IMR-90 (cell line): Measurements from ENCODE around the gene OPN4. TPM values are rescaled to one million over a fixed set of nuclear protein-coding genes. Genes with fewer than 3 reads are reported as not detected.

Experiments
- ATAC-seq: fragments of 200-7000 bp; cut with Tn5 transposase; 2 replicates; pipeline ENCODE4 v1.9.1; 2020; ENCODE audit warnings: low read depth, mild to moderate bottlenecking, moderate library complexity
- BruUV-seq: library from RNA; stranded (reverse); fragments of 400-500 nt; replicated peaks from 2 replicates; lab custom pipeline; 2021; lab: Mats Ljungman, UMichigan
- CTCF ChIA-PET: fragments of 300-600 bp; formaldehyde crosslinking; extraction: SDS; loops from one replicate; lab custom pipeline; 2021; ENCODE audit warnings: antibody characterized with exemption; lab: Yijun Ruan, JAX
- POLR2A ChIA-PET: fragments of 300-600 bp; sonication (Branson Sonifier 250); formaldehyde crosslinking; loops from one replicate; lab custom pipeline; 2022; ENCODE audit warnings: antibody characterized with exemption; ENCODE audit not compliant: unreplicated experiment; lab: Charles Lee
- DNase-seq: peaks from one replicate; pipeline ENCODE4 v3.0.0; 2013
- H2AFZ ChIP-seq: replicated peaks from 2 replicates; pipeline ENCODE3; 2013; ENCODE audit warnings: low read length, mild to moderate bottlenecking; ENCODE audit not compliant: poor library complexity
- H2AK5ac ChIP-seq: 2 replicates; pipeline ENCODE4 v1.6.1; 2013; ENCODE audit warnings: low read depth, low read length, inconsistent platforms
- H2AK9ac ChIP-seq: replicated peaks from 2 replicates; pipeline ENCODE3; 2013; ENCODE audit warnings: mild to moderate bottlenecking, low read depth, low read length, moderate library complexity; ENCODE audit not compliant: poor library complexity
- H2BK120ac ChIP-seq: 2 replicates; pipeline ENCODE4 v1.6.1; 2013; ENCODE audit warnings: low read depth, low read length, inconsistent platforms
- H2BK15ac ChIP-seq: 3 replicates; pipeline ENCODE4 v1.6.1; 2013; ENCODE audit warnings: low read depth, low read length, inconsistent platforms
- H2BK20ac ChIP-seq: 2 replicates; pipeline ENCODE4 v1.6.1; 2013; ENCODE audit warnings: low read depth, mild to moderate bottlenecking, inconsistent platforms, low read length, moderate library complexity
- H2BK5ac ChIP-seq: 2 replicates; pipeline ENCODE4 v1.6.1; 2013; ENCODE audit warnings: mild to moderate bottlenecking, low read depth, low read length, inconsistent platforms; ENCODE audit not compliant: poor library complexity, severe bottlenecking
- H3K14ac ChIP-seq: replicated peaks from 2 replicates; pipeline ENCODE4 v1.6.1; 2013; ENCODE audit warnings: low read depth, low read length, inconsistent platforms
- H3K18ac ChIP-seq: 2 replicates; pipeline ENCODE4 v1.6.1; 2013; ENCODE audit warnings: low read depth, low read length, control low read depth
- H3K23ac ChIP-seq: 2 replicates; pipeline ENCODE4 v1.6.1; 2013; ENCODE audit warnings: low read depth, low read length, inconsistent platforms
- H3K27ac ChIP-seq: 2 replicates; pipeline ENCODE4 v1.5.1; 2013; ENCODE audit warnings: mild to moderate bottlenecking, control low read depth, low read length; ENCODE audit not compliant: insufficient read depth
- H3K27me3 ChIP-seq: 2 replicates; pipeline ENCODE4 v1.6.1; 2013; ENCODE audit warnings: low read length; ENCODE audit not compliant: control insufficient read depth, insufficient read depth
- H3K36me3 ChIP-seq: 2 replicates; pipeline ENCODE4 v1.6.1; 2013; ENCODE audit warnings: low read length, mixed read lengths; ENCODE audit not compliant: control insufficient read depth, insufficient read depth
- H3K4ac ChIP-seq: 2 replicates; pipeline ENCODE4 v1.6.1; 2013; ENCODE audit warnings: low read depth, low read length, inconsistent platforms
- H3K4me1 ChIP-seq: 2 replicates; pipeline ENCODE4 v1.6.1; 2013; ENCODE audit warnings: low read length, mixed read lengths; ENCODE audit not compliant: control insufficient read depth, insufficient read depth
- H3K4me2 ChIP-seq: 2 replicates; pipeline ENCODE4 v1.6.1; 2013; ENCODE audit warnings: low read depth, mild to moderate bottlenecking, control low read depth, low read length, moderate library complexity
- H3K4me3 ChIP-seq: 2 replicates; pipeline ENCODE4 v1.5.1; 2013; ENCODE audit warnings: low read depth, mild to moderate bottlenecking, control low read depth, low read length, moderate library complexity; ENCODE audit not compliant: insufficient read depth
- H3K56ac ChIP-seq: 2 replicates; pipeline ENCODE4 v1.6.1; 2013; ENCODE audit warnings: low read length, inconsistent platforms; ENCODE audit not compliant: insufficient read depth; ENCODE audit errors: extremely low read depth
- H3K79me1 ChIP-seq, 2 experiments: 2 replicates each; pipeline ENCODE4 v1.6.1; 2013; ENCODE audit warnings: low read length in 2 of 2, inconsistent platforms in 1 of 2, low read depth in 1 of 2
- H3K9ac ChIP-seq: 2 replicates; pipeline ENCODE4 v1.6.1; 2013; ENCODE audit warnings: low read depth, low read length, control low read depth
- H3K9me1 ChIP-seq: 2 replicates; pipeline ENCODE4 v1.6.1; 2013; ENCODE audit warnings: low read length, inconsistent platforms; ENCODE audit not compliant: insufficient read depth
- H3K9me3 ChIP-seq: 2 replicates; pipeline ENCODE4 v1.6.1; 2013; ENCODE audit warnings: low read length; ENCODE audit not compliant: control insufficient read depth, insufficient read depth
- H4K20me1 ChIP-seq: 2 replicates; pipeline ENCODE4 v1.6.1; 2013; ENCODE audit warnings: low read length, inconsistent platforms; ENCODE audit not compliant: insufficient read depth
- H4K5ac ChIP-seq: 2 replicates; pipeline ENCODE4 v1.6.1; 2013; ENCODE audit warnings: mild to moderate bottlenecking, low read depth, low read length, control low read depth
- H4K8ac ChIP-seq, 2 experiments: 2 replicates each; pipeline ENCODE4 v1.6.1; 2013; ENCODE audit warnings: low read depth in 2 of 2, low read length in 2 of 2, control low read depth in 1 of 2, inconsistent platforms in 1 of 2
- H4K91ac ChIP-seq: 2 replicates; pipeline ENCODE4 v1.6.1; 2013; ENCODE audit warnings: low read depth, low read length, inconsistent platforms; ENCODE audit not compliant: insufficient read depth
- CEBPB ChIP-seq: IDR thresholded peaks from 2 replicates; pipeline ENCODE4 v1.6.1; 2012; ENCODE audit warnings: low read depth, low read length, improper control_type of control experiment
- ELK1 ChIP-seq: fragments of 150-350 bp; IDR thresholded peaks from 2 replicates; pipeline ENCODE4 v1.6.1; 2016; ENCODE audit warnings: low read depth, mild to moderate bottlenecking, low read length, moderate library complexity, borderline replicate concordance
- MAZ ChIP-seq: IDR thresholded peaks from 2 replicates; pipeline ENCODE4 v1.6.1; 2012; ENCODE audit warnings: low read depth, mild to moderate bottlenecking, low read length, improper control_type of control experiment, moderate library complexity, borderline replicate concordance
- RFX5 ChIP-seq: IDR thresholded peaks from 2 replicates; pipeline ENCODE4 v1.8.0; 2012; ENCODE audit warnings: low read depth, mild to moderate bottlenecking, low read length, moderate library complexity
- USF2 ChIP-seq: fragments of 150-350 bp; IDR thresholded peaks from 2 replicates; pipeline ENCODE4 v1.6.1; 2017; ENCODE audit warnings: mild to moderate bottlenecking, antibody characterized with exemption, low read length, low read depth
- WGBS, 2 experiments: methylation state at CpG; one replicate each; pipeline versions ENCODE4 v1.1.5 to v1.1.7; 2013; ENCODE audit warnings: missing lambda C conversion rate in 2 of 2; ENCODE audit not compliant: insufficient read length in 1 of 2; ENCODE audit errors: extremely low coverage in 2 of 2; 5-methylcytosine and 5-hydroxymethylcytosine counted together
- dilution Hi-C: fragments of 300-500 bp; cut with HindIII; formaldehyde crosslinking; loops from one replicate; pipeline ENCODE4 v1.14.3; 2018; ENCODE audit warnings: low sequenced_read_pairs; ENCODE audit not compliant: unreplicated experiment
- in situ Hi-C: fragments of 300-500 bp; cut with MboI; formaldehyde crosslinking; loops from 3 replicates; pipeline ENCODE4 v1.14.3; 2019; ENCODE audit warnings: low sequenced_read_pairs, inconsistent platforms, mixed read lengths
- intact Hi-C: fragments of 100-400 bp; cut with micrococcal nuclease; formaldehyde crosslinking; loops from 2 replicates; pipeline ENCODE4 v1.10.0; 2022
- polyA plus RNA-seq, 3 experiments: library from polyadenylated mRNA; depleted of rRNA; stranded (reverse); fragments of >200 nt; gene quantifications; 2 replicates each; pipeline ENCODE4 v1.2.3, GENCODE V29; 2012; ENCODE audit warnings: low replicate concordance in 1 of 3
- total RNA-seq: library from RNA; depleted of rRNA; stranded (reverse); fragments of >200 nt; gene quantifications from 2 replicates; pipeline ENCODE4 v1.2.3, GENCODE V29; 2012

The OPN4 gene
- total and polyA plus RNA-seq, 2 of the 4 experiments (the other 2 are of a cell fraction), result 0.03 TPM; not detected in 1

- no peak overlapping the region for H4K5ac ChIP-seq
- H3K56ac ChIP-seq, result no peak overlapping the region
- no peak overlapping the region for H4K8ac ChIP-seq
- H2AK9ac ChIP-seq, result no peak overlapping the region
- no peaks in the 10 kb centered on the region for H3K36me3 ChIP-seq
- H2BK15ac ChIP-seq, result no peak overlapping the region
- in situ Hi-C loops, result loop anchor here (5.0 kb wide), 1 partner anchor 188 kb away; no protein-coding TSS in a partner anchor
- H3K4ac ChIP-seq, result no peak overlapping the region
- no peak overlapping the region for H2BK120ac ChIP-seq
- H3K27ac ChIP-seq, result no peak overlapping the region
- POLR2A ChIA-PET, result no interaction called here
- no peak overlapping the region for H3K23ac ChIP-seq
- dilution Hi-C loops, result no loop called here
- no peaks in the 10 kb centered on the region for H4K20me1 ChIP-seq
- H3K9me3 ChIP-seq, result no peaks in the 10 kb centered on the region
- CTCF ChIA-PET, result interaction anchor here (0.7 to 1.3 kb wide), 2 partner anchors 17 to 190 kb away, joined by 3 to 4 read pairs; no protein-coding TSS in a partner anchor
- H3K9ac ChIP-seq, result no peak overlapping the region
- H3K79me1 ChIP-seq, result peaks cover 0 to 10% of the 10 kb centered on the region in 2 experiments; a peak in 2 of 4 replicates
- BruUV-seq, result no TSS peak
- intact Hi-C loops, result no loop called here
- DNase-seq (no peak), ATAC-seq (no peak)
- H3K4me2 ChIP-seq, result no peak overlapping the region
- peaks cover 3% of the 10 kb centered on the region; the same call in 1 of the 2 replicates for H3K9me1 ChIP-seq
- peaks cover 10% of the 10 kb centered on the region for H3K4me1 ChIP-seq
- H2AFZ ChIP-seq, result no peak overlapping the region
- H3K27me3 ChIP-seq, result no peaks in the 10 kb centered on the region
- H2AK5ac ChIP-seq, result no peak overlapping the region
- no peak overlapping the region for H2BK20ac ChIP-seq
- WGBS, 2 experiments, result no CpG with 5 or more reads among the region's 16 CpGs
- TF ChIP-seq MAZ (no peak), USF2 (no peak), ELK1 (no peak), RFX5 (no peak), CEBPB (no peak)
- H4K91ac ChIP-seq, result peak overlapping the region; percentile 33; the same call in 1 of the 2 replicates
- no peak overlapping the region for H2BK5ac ChIP-seq
- H3K4me3 ChIP-seq, result no peak overlapping the region
- no peak overlapping the region for H3K18ac ChIP-seq
- H3K14ac ChIP-seq, result no peak overlapping the region
Observed at GRCh38 chr10:86709396-86710185, 55.2 kb downstream of the OPN4 start.
